Measurements from ENCODE around the gene AKT3.

GRCh38 chr1:243748227-243748626 lies 101.8 kb downstream of the AKT3 start:
- TF ChIP-seq, protein P1, sequence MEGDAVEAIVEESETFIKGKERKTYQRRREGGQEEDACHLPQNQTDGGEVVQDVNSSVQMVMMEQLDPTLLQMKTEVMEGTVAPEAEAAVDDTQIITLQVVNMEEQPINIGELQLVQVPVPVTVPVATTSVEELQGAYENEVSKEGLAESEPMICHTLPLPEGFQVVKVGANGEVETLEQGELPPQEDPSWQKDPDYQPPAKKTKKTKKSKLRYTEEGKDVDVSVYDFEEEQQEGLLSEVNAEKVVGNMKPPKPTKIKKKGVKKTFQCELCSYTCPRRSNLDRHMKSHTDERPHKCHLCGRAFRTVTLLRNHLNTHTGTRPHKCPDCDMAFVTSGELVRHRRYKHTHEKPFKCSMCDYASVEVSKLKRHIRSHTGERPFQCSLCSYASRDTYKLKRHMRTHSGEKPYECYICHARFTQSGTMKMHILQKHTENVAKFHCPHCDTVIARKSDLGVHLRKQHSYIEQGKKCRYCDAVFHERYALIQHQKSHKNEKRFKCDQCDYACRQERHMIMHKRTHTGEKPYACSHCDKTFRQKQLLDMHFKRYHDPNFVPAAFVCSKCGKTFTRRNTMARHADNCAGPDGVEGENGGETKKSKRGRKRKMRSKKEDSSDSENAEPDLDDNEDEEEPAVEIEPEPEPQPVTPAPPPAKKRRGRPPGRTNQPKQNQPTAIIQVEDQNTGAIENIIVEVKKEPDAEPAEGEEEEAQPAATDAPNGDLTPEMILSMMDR (IDR thresholded peaks at IDR 0.05; ENCODE audit: low read depth, low read length, poor library complexity, severe bottlenecking) = no peak
- no peak for TF ChIP-seq EZH2phosphoT487 (IDR thresholded peaks at IDR 0.05; ENCODE audit: borderline replicate concordance, low read length)
